Activated naive CD8-positive, alpha-beta T cell treated with anti-CD3 and anti-CD28 coated beads, Interleukin-2, amount 10 ng/mL, durations not matched to agents 7 days and 5 days (primary cell): ENCODE data around the gene SDR42E1. TPM values are rescaled to one million over a fixed set of nuclear protein-coding genes. Genes with fewer than 3 reads are reported as not detected.

Experiments
- ATAC-seq: fragments of 150-1000 bp; cut with Tn5 transposase; one replicate; pipeline ENCODE4 v1.10.0; 2021; ENCODE audit warnings: low read depth, moderate library complexity
- POLR2A ChIA-PET: fragments of 350-600 bp; sonication (Branson Sonifier 250); formaldehyde crosslinking; loops from one replicate; lab custom pipeline; 2021; ENCODE audit warnings: antibody characterized with exemption; lab: Charles Lee
- DNase-seq: peaks from one replicate; pipeline ENCODE4 v3.0.0; 2021
- H3K27ac Mint-ChIP-seq: one replicate; pipeline ENCODE4 v1.8.0; 2022; ENCODE audit warnings: mild to moderate bottlenecking, mixed read lengths
- H3K27me3 Mint-ChIP-seq: one replicate; pipeline ENCODE4 v1.8.0; 2022; ENCODE audit warnings: mild to moderate bottlenecking, moderate library complexity, mixed read lengths
- H3K36me3 Mint-ChIP-seq: one replicate; pipeline ENCODE4 v1.8.0; 2021; ENCODE audit warnings: mild to moderate bottlenecking, mixed read lengths
- H3K4me1 Mint-ChIP-seq: one replicate; pipeline ENCODE4 v1.8.0; 2021; ENCODE audit warnings: mixed read lengths
- H3K4me3 Mint-ChIP-seq: one replicate; pipeline ENCODE4 v1.8.0; 2022; ENCODE audit warnings: mild to moderate bottlenecking, moderate library complexity, mixed read lengths
- H3K9me3 Mint-ChIP-seq: one replicate; pipeline ENCODE4 v1.8.0; 2021; ENCODE audit warnings: mixed read lengths
- total RNA-seq, 2 experiments: library from RNA; stranded (reverse); gene quantifications; one replicate each; pipeline ENCODE4 v1.2.3, GENCODE V29; 2021

SDR42E1 gene
- total RNA-seq, 2 experiments from 2014 or later: 12.5 to 13.9 TPM

GRCh38 chr16:82008957-82009592 lies 2.2 kb downstream of the SDR42E1 start:
- no peak overlapping the region for H3K27ac Mint-ChIP-seq
- peaks cover 44% of the 10 kb centered on the region for H3K36me3 Mint-ChIP-seq
- H3K4me1 Mint-ChIP-seq: peaks cover 17% of the 10 kb centered on the region
- no peak for DNase-seq
- POLR2A ChIA-PET: no interaction called here
- H3K4me3 Mint-ChIP-seq: no peak overlapping the region
- peaks cover 21% of the 10 kb centered on the region for H3K9me3 Mint-ChIP-seq
- ATAC-seq: no peak
- H3K27me3 Mint-ChIP-seq: peaks cover 6% of the 10 kb centered on the region

GRCh38 chr16:82007189-82007588 lies 4.1 kb downstream of the SDR42E1 start:
- POLR2A ChIA-PET: no interaction called here
- Mint-ChIP-seq H3K27me3 (no peaks in the 10 kb centered on the region), H3K4me3 (no peak overlapping the region), H3K36me3 (peaks cover 50% of the 10 kb centered on the region), H3K4me1 (peaks cover 14% of the 10 kb centered on the region), H3K9me3 (peaks cover 16% of the 10 kb centered on the region), H3K27ac (no peak overlapping the region)
- ATAC-seq (no peak), DNase-seq (no peak)

- no peak for DNase-seq
- no peak for ATAC-seq
- POLR2A ChIA-PET: no interaction called here
- Mint-ChIP-seq H3K4me1 (peaks cover 13% of the 10 kb centered on the region), H3K27ac (no peak overlapping the region), H3K4me3 (no peak overlapping the region), H3K9me3 (peaks cover 13% of the 10 kb centered on the region), H3K36me3 (peaks cover 55% of the 10 kb centered on the region), H3K27me3 (no peaks in the 10 kb centered on the region)
Observed at GRCh38 chr16:82006036-82006435, 5.2 kb downstream of the SDR42E1 start.

GRCh38 chr16:82005027-82005830 lies 6.0 kb downstream of the SDR42E1 start:
- no peak for ATAC-seq
- peaks cover 13% of the 10 kb centered on the region for H3K9me3 Mint-ChIP-seq
- POLR2A ChIA-PET: no interaction called here
- H3K27ac Mint-ChIP-seq: no peak overlapping the region
- H3K36me3 Mint-ChIP-seq: peaks cover 54% of the 10 kb centered on the region
- no peaks in the 10 kb centered on the region for H3K27me3 Mint-ChIP-seq
- no peak for DNase-seq
- peaks cover 6% of the 10 kb centered on the region for H3K4me1 Mint-ChIP-seq
- H3K4me3 Mint-ChIP-seq: no peak overlapping the region

GRCh38 chr16:82004601-82005000 lies 6.7 kb downstream of the SDR42E1 start:
- DNase-seq (no peak), ATAC-seq (no peak)
- peaks cover 12% of the 10 kb centered on the region for H3K9me3 Mint-ChIP-seq
- H3K4me3 Mint-ChIP-seq: no peak overlapping the region
- no peak overlapping the region for H3K27ac Mint-ChIP-seq
- H3K36me3 Mint-ChIP-seq: peaks cover 53% of the 10 kb centered on the region
- H3K4me1 Mint-ChIP-seq: peaks cover 6% of the 10 kb centered on the region
- POLR2A ChIA-PET: no interaction called here
- no peaks in the 10 kb centered on the region for H3K27me3 Mint-ChIP-seq

- POLR2A ChIA-PET: no interaction called here
- no peak overlapping the region for H3K27ac Mint-ChIP-seq
- H3K27me3 Mint-ChIP-seq: no peaks in the 10 kb centered on the region
- H3K36me3 Mint-ChIP-seq: peaks cover 49% of the 10 kb centered on the region
- no peak overlapping the region for H3K4me3 Mint-ChIP-seq
- no peaks in the 10 kb centered on the region for H3K9me3 Mint-ChIP-seq
- DNase-seq: no peak
- ATAC-seq: no peak
- H3K4me1 Mint-ChIP-seq: peaks cover 6% of the 10 kb centered on the region
Observed at GRCh38 chr16:82002831-82003230, 8.4 kb downstream of the SDR42E1 start.

GRCh38 chr16:81997738-81998137 lies 13.5 kb downstream of the SDR42E1 start:
- DNase-seq: no peak
- peaks cover 33% of the 10 kb centered on the region for H3K36me3 Mint-ChIP-seq
- H3K27me3 Mint-ChIP-seq: no peaks in the 10 kb centered on the region
- ATAC-seq: no peak
- POLR2A ChIA-PET: interaction anchor here (1.3 kb wide), 1 partner anchor 13 kb away, joined by 3 read pairs; the partner anchor contains the start of gene SDR42E1
- no peak overlapping the region for H3K27ac Mint-ChIP-seq
- H3K4me3 Mint-ChIP-seq: no peak overlapping the region
- no peaks in the 10 kb centered on the region for H3K9me3 Mint-ChIP-seq
- H3K4me1 Mint-ChIP-seq: peaks cover 4% of the 10 kb centered on the region

- Mint-ChIP-seq H3K4me1 (peaks cover under 1% of the 10 kb centered on the region), H3K27me3 (no peaks in the 10 kb centered on the region), H3K4me3 (no peak overlapping the region), H3K36me3 (peaks cover 28% of the 10 kb centered on the region), H3K27ac (no peak overlapping the region), H3K9me3 (no peaks in the 10 kb centered on the region)
- ATAC-seq: no peak
- POLR2A ChIA-PET: interaction anchor here (1.3 kb wide), 1 partner anchor 14 kb away, joined by 3 read pairs; the partner anchor contains the start of gene SDR42E1
- DNase-seq: no peak
Observed at GRCh38 chr16:81996664-81997509, 14.4 kb downstream of the SDR42E1 start.

GRCh38 chr16:81995651-81996050 lies 15.6 kb downstream of the SDR42E1 start:
- DNase-seq (no peak), ATAC-seq (no peak)
- H3K4me1 Mint-ChIP-seq: no peaks in the 10 kb centered on the region
- peak overlapping the region; percentile 1 for H3K27ac Mint-ChIP-seq
- H3K9me3 Mint-ChIP-seq: no peaks in the 10 kb centered on the region
- H3K4me3 Mint-ChIP-seq: no peak overlapping the region
- peaks cover 23% of the 10 kb centered on the region for H3K36me3 Mint-ChIP-seq
- H3K27me3 Mint-ChIP-seq: no peaks in the 10 kb centered on the region
- POLR2A ChIA-PET: no interaction called here

- H3K4me1 Mint-ChIP-seq: no peaks in the 10 kb centered on the region
- no peak overlapping the region for H3K27ac Mint-ChIP-seq
- ATAC-seq (no peak), DNase-seq (no peak)
- H3K9me3 Mint-ChIP-seq: no peaks in the 10 kb centered on the region
- H3K27me3 Mint-ChIP-seq: no peaks in the 10 kb centered on the region
- H3K36me3 Mint-ChIP-seq: peaks cover 18% of the 10 kb centered on the region
- no peak overlapping the region for H3K4me3 Mint-ChIP-seq
- POLR2A ChIA-PET: no interaction called here
Observed at GRCh38 chr16:81994485-81994884, 16.8 kb downstream of the SDR42E1 start.

- ATAC-seq: no peak
- peaks cover 8% of the 10 kb centered on the region for H3K36me3 Mint-ChIP-seq
- DNase-seq: no peak
- no peak overlapping the region for H3K4me3 Mint-ChIP-seq
- H3K9me3 Mint-ChIP-seq: no peaks in the 10 kb centered on the region
- no peak overlapping the region for H3K27ac Mint-ChIP-seq
- POLR2A ChIA-PET: no interaction called here
- H3K27me3 Mint-ChIP-seq: peaks cover 1% of the 10 kb centered on the region
- no peaks in the 10 kb centered on the region for H3K4me1 Mint-ChIP-seq
Observed at GRCh38 chr16:81992859-81993258, 18.4 kb downstream of the SDR42E1 start.

- DNase-seq (no peak), ATAC-seq (no peak)
- POLR2A ChIA-PET: no interaction called here
- H3K9me3 Mint-ChIP-seq: no peaks in the 10 kb centered on the region
- peaks cover 15% of the 10 kb centered on the region for H3K27me3 Mint-ChIP-seq
- H3K36me3 Mint-ChIP-seq: no peaks in the 10 kb centered on the region
- no peak overlapping the region for H3K27ac Mint-ChIP-seq
- H3K4me1 Mint-ChIP-seq: no peaks in the 10 kb centered on the region
- no peak overlapping the region for H3K4me3 Mint-ChIP-seq
Observed at GRCh38 chr16:81987706-81988105, 23.6 kb downstream of the SDR42E1 start.

- H3K36me3 Mint-ChIP-seq: no peaks in the 10 kb centered on the region
- H3K27me3 Mint-ChIP-seq: peaks cover 15% of the 10 kb centered on the region
- H3K27ac Mint-ChIP-seq: no peak overlapping the region
- ATAC-seq (no peak), DNase-seq (no peak)
- H3K4me3 Mint-ChIP-seq: no peak overlapping the region
- POLR2A ChIA-PET: no interaction called here
- no peaks in the 10 kb centered on the region for H3K4me1 Mint-ChIP-seq
- no peaks in the 10 kb centered on the region for H3K9me3 Mint-ChIP-seq
Observed at GRCh38 chr16:81987121-81987520, 24.1 kb downstream of the SDR42E1 start.
